Caco-2 (cell line): Measurements from ENCODE around the gene PPP1R9A. TPM values are rescaled to one million over a fixed set of nuclear protein-coding genes. Genes with fewer than 3 reads are reported as not detected.

Experiments
- BruUV-seq: library from RNA; stranded (reverse); fragments of 400-500 nt; replicated peaks from 2 replicates; lab custom pipeline; 2021; lab: Mats Ljungman, UMichigan
- CTCF ChIA-PET: fragments of 300-600 bp; sonication (Branson Sonifier 250); formaldehyde crosslinking; loops from one replicate; lab custom pipeline; 2022; ENCODE audit warnings: antibody characterized with exemption; lab: Charles Lee
- POLR2A ChIA-PET: fragments of 300-600 bp; sonication (Branson Sonifier 250); formaldehyde crosslinking; loops from one replicate; lab custom pipeline; 2022; ENCODE audit warnings: antibody characterized with exemption; lab: Charles Lee
- DNase-seq, 2 experiments: peaks; one replicate each; pipeline versions ENCODE4 v3.0.0 to v3.0.0-alpha.2; 2020 to 2022
- H3K27me3 ChIP-seq: replicated peaks from 2 replicates; pipeline ENCODE4 v1.6.0; 2011; ENCODE audit warnings: low read length; ENCODE audit not compliant: control insufficient read depth, insufficient read depth
- H3K36me3 ChIP-seq: 2 replicates; pipeline ENCODE4 v1.5.1; 2011; ENCODE audit warnings: low read length; ENCODE audit not compliant: control insufficient read depth, insufficient read depth
- H3K4me1 ChIP-seq: fragments of 250-450 bp; sonication (Bioruptor Pico); 2 replicates; pipeline ENCODE4 v1.5.1; 2020; ENCODE audit warnings: mild to moderate bottlenecking
- H3K4me3 ChIP-seq: 2 replicates; pipeline ENCODE4 v1.5.1; 2011; ENCODE audit warnings: low read depth, mild to moderate bottlenecking, control low read depth, low read length
- H3K9me3 ChIP-seq: fragments of 250-450 bp; sonication (Bioruptor Pico); 2 replicates; pipeline ENCODE4 v1.5.1; 2020; ENCODE audit warnings: mild to moderate bottlenecking, moderate library complexity
- H3K27ac Mint-ChIP-seq: one replicate; pipeline ENCODE4 v1.8.0; 2022; ENCODE audit warnings: mixed read lengths; ENCODE audit not compliant: unreplicated experiment
- H3K27me3 Mint-ChIP-seq: one replicate; pipeline ENCODE4 v1.8.0; 2022; ENCODE audit warnings: mixed read lengths; ENCODE audit not compliant: insufficient read depth, unreplicated experiment
- H3K36me3 Mint-ChIP-seq: one replicate; pipeline ENCODE4 v1.8.0; 2022; ENCODE audit warnings: mild to moderate bottlenecking, mixed read lengths; ENCODE audit not compliant: insufficient read depth, unreplicated experiment
- H3K4me1 Mint-ChIP-seq: one replicate; pipeline ENCODE4 v1.8.0; 2022; ENCODE audit warnings: low read depth, mixed read lengths; ENCODE audit not compliant: unreplicated experiment
- H3K4me3 Mint-ChIP-seq: one replicate; pipeline ENCODE4 v1.8.0; 2022; ENCODE audit warnings: mild to moderate bottlenecking, moderate library complexity, mixed read lengths; ENCODE audit not compliant: unreplicated experiment
- H3K9me3 Mint-ChIP-seq: one replicate; pipeline ENCODE4 v1.8.0; 2022; ENCODE audit warnings: mixed read lengths; ENCODE audit not compliant: unreplicated experiment
- CTCF ChIP-seq, 2 experiments: fragments of 200-600 bp in 1 of 2; IDR thresholded peaks; 1 replicate in 1 of 2; 2 replicates in 1 of 2; pipeline versions ENCODE4 v1.5.1 to v1.8.0; 2011 to 2022; ENCODE audit warnings: antibody characterized with exemption in 1 of 2, control low read depth in 1 of 2, inconsistent platforms in 1 of 2, low read depth in 1 of 2, low read length in 1 of 2, mild to moderate bottlenecking in 1 of 2, moderate library complexity in 1 of 2; ENCODE audit not compliant: insufficient read depth in 1 of 2, severe bottlenecking in 1 of 2, unreplicated experiment in 1 of 2
- intact Hi-C: fragments of 100-400 bp; cut with micrococcal nuclease; formaldehyde crosslinking; loops from one replicate; pipeline ENCODE4 v1.10.0; 2022; ENCODE audit not compliant: unreplicated experiment
- total RNA-seq: library from RNA; stranded (reverse); gene quantifications from 2 replicates; pipeline ENCODE4 v1.2.3, GENCODE V29; 2022

The PPP1R9A gene
- total RNA-seq, 1 experiment from 2014 or later, result 37.4 TPM

DNA sequence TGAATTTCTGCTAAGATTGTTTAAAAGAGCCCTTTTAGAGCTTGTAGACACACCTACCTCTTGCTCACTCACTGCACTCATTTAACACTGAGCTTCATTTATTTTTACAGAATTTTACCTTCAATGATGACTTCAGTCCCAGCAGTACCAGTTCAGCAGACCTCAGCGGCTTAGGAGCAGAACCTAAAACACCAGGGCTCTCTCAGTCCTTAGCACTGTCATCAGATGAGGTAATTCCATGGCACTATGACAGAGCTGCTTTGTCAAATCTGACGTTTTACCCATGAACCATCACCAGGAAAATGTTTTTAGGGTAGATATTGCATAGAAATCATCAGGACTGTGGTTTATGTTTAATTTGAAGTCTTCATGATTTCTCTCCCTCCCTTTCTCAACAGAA lies 378.7 kb downstream of the PPP1R9A start:
- no peaks in the 10 kb centered on the region for H3K27me3 Mint-ChIP-seq
- H3K9me3 ChIP-seq, result no peaks in the 10 kb centered on the region
- no peaks in the 10 kb centered on the region for H3K9me3 Mint-ChIP-seq
- ChIA-PET POLR2A (no interaction called here), CTCF (interaction anchor here (0.6 kb wide), 1 partner anchor 135 kb away, joined by 6 read pairs; no protein-coding TSS in a partner anchor)
- no TSS peak for BruUV-seq
- no peak overlapping the region for H3K27ac Mint-ChIP-seq
- H3K27me3 ChIP-seq, result no peaks in the 10 kb centered on the region
- H3K4me1 ChIP-seq, result no peaks in the 10 kb centered on the region
- H3K4me1 Mint-ChIP-seq, result no peaks in the 10 kb centered on the region
- H3K36me3 ChIP-seq, result no peaks in the 10 kb centered on the region
- DNase-seq, result no peak
- intact Hi-C loops, result no loop called here
- peaks cover 6% of the 10 kb centered on the region for H3K36me3 Mint-ChIP-seq
- TF ChIP-seq CTCF (IDR thresholded peaks at IDR 0.05; ENCODE audit: insufficient read depth in 1 of 2, low read depth in 1 of 2, low read length in 1 of 2, severe bottlenecking in 1 of 2, unreplicated experiment in 1 of 2), result no peak
- H3K4me3 ChIP-seq, result no peak overlapping the region
- no peak overlapping the region for H3K4me3 Mint-ChIP-seq

DNA sequence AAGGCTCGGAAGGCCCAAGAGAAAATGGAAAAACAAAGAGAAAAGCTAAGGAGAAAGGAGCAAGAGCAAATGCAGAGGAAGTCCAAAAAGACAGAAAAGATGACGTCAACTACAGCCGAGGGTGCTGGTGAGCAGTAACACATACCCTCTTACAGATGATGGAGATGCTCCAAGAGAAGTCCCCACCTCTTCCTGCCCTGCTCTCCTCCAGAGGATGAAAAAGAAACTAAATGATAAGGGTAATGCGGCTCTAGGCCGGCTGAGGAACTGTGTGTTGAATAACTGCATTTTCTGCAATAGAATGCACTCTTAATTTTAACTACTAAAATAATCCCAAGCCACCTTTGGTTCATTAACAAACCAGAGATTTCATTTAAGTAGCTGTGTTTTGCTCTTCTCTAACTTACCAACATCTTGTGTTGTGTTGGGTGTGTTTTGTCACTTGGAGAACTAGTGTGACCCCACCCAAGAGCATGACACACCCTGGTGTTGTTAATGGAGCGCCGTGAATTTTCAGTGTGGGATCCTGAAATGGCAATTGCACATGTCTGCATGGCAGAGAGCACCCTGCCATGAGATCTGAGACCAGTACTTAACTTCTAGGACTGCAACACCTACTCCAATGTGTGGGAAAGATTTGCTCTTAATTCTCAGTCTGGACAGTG lies 382.9 kb downstream of the PPP1R9A start:
- BruUV-seq, result no TSS peak
- Mint-ChIP-seq H3K27ac (no peak overlapping the region), H3K4me3 (no peak overlapping the region), H3K36me3 (peaks cover 6% of the 10 kb centered on the region), H3K4me1 (no peaks in the 10 kb centered on the region), H3K27me3 (no peaks in the 10 kb centered on the region), H3K9me3 (no peaks in the 10 kb centered on the region)
- no peaks in the 10 kb centered on the region for H3K36me3 ChIP-seq
- H3K4me1 ChIP-seq, result no peaks in the 10 kb centered on the region
- H3K4me3 ChIP-seq, result no peak overlapping the region
- CTCF ChIA-PET, result no interaction called here
- DNase-seq, result no peak
- TF ChIP-seq CTCF (IDR thresholded peaks at IDR 0.05; ENCODE audit: insufficient read depth in 1 of 2, low read depth in 1 of 2, low read length in 1 of 2, severe bottlenecking in 1 of 2, unreplicated experiment in 1 of 2), result no peak
- H3K9me3 ChIP-seq, result no peaks in the 10 kb centered on the region
- intact Hi-C loops, result no loop called here
- POLR2A ChIA-PET, result no interaction called here
- H3K27me3 ChIP-seq, result no peaks in the 10 kb centered on the region

- no peak for DNase-seq
- no peaks in the 10 kb centered on the region for H3K36me3 ChIP-seq
- ChIA-PET CTCF (no interaction called here), POLR2A (no interaction called here)
- no peaks in the 10 kb centered on the region for H3K4me1 Mint-ChIP-seq
- H3K4me3 Mint-ChIP-seq, result no peak overlapping the region
- H3K27me3 Mint-ChIP-seq, result no peaks in the 10 kb centered on the region
- BruUV-seq, result no TSS peak
- no peaks in the 10 kb centered on the region for H3K9me3 ChIP-seq
- H3K27me3 ChIP-seq, result no peaks in the 10 kb centered on the region
- no peak overlapping the region for H3K27ac Mint-ChIP-seq
- H3K36me3 Mint-ChIP-seq, result no peaks in the 10 kb centered on the region
- H3K4me1 ChIP-seq, result no peaks in the 10 kb centered on the region
- no peak overlapping the region for H3K4me3 ChIP-seq
- intact Hi-C loops, result no loop called here
- H3K9me3 Mint-ChIP-seq, result no peaks in the 10 kb centered on the region
- TF ChIP-seq CTCF (IDR thresholded peaks at IDR 0.05; ENCODE audit: insufficient read depth in 1 of 2, low read depth in 1 of 2, low read length in 1 of 2, severe bottlenecking in 1 of 2, unreplicated experiment in 1 of 2), result no peak
Observed at GRCh38 chr7:95295397-95295796, 388.0 kb downstream of the PPP1R9A start.
